ENCODE measurements around the gene SHPK.

SHPK gene

GRCh38 chr17:3659541-3660111 lies 23.6 kb upstream of the SHPK start:
- DNase-seq: no peak

GRCh38 chr17:3658784-3659449 lies 22.9 kb upstream of the SHPK start:
- no peak for DNase-seq

GRCh38 chr17:3657874-3658783 lies 22.1 kb upstream of the SHPK start:
- no peak for DNase-seq

GRCh38 chr17:3657588-3657869 lies 21.5 kb upstream of the SHPK start:
- DNase-seq: no peak

- no peak for DNase-seq
These were observed 20.9 kb upstream of the SHPK start for GRCh38 chr17:3656755-3657587.

GRCh38 chr17:3656353-3656752 lies 20.3 kb upstream of the SHPK start:
- DNase-seq: no peak

GRCh38 chr17:3655766-3656165 lies 19.7 kb upstream of the SHPK start:
- no peak for DNase-seq

- DNase-seq: peak; percentile 76
These were observed 11.9 kb upstream of the SHPK start for GRCh38 chr17:3647769-3648555.

GRCh38 chr17:3647251-3647650 lies 11.2 kb upstream of the SHPK start:
- DNase-seq: no peak

- no peak for DNase-seq
These were observed 9.3 kb upstream of the SHPK start for GRCh38 chr17:3645310-3645709.

GRCh38 chr17:3643889-3644349 lies 7.9 kb upstream of the SHPK start:
- DNase-seq: no peak

GRCh38 chr17:3641717-3642486 lies 5.9 kb upstream of the SHPK start:
- no peak for DNase-seq

GRCh38 chr17:3641014-3641413 lies 5.0 kb upstream of the SHPK start:
- no peak for DNase-seq

- DNase-seq: no peak
These were observed 4.0 kb upstream of the SHPK start for GRCh38 chr17:3639981-3640596.

GRCh38 chr17:3636908-3637373 lies 891 bp upstream of the SHPK start:
- no peak for DNase-seq

- DNase-seq: no peak
These were observed 436 bp downstream of the SHPK start for GRCh38 chr17:3635474-3636153.

GRCh38 chr17:3632287-3632686 lies 3.8 kb downstream of the SHPK start:
- no peak for DNase-seq

- DNase-seq: no peak
These were observed 5.3 kb downstream of the SHPK start for GRCh38 chr17:3630781-3631180.

GRCh38 chr17:3627769-3628167 lies 8.3 kb downstream of the SHPK start:
- no peak for DNase-seq
